HG02840 (cell line): ENCODE measurements around the gene ABCD2.
"Not testable (repeated sequence)": the region's sequence is repeated elsewhere in the genome, so short reads cannot be mapped to it uniquely, and the experiment has no call there.

Experiments used
- ATAC-seq: cut with Tn5 transposase; IDR thresholded peaks from one replicate; pipeline ENCODE4 v1.9.1; 2021; ENCODE audit warnings: mild to moderate bottlenecking, moderate library complexity, moderate number of reproducible peaks; ENCODE audit not compliant: unreplicated experiment, low FRiP score

The ABCD2 gene

DNA sequence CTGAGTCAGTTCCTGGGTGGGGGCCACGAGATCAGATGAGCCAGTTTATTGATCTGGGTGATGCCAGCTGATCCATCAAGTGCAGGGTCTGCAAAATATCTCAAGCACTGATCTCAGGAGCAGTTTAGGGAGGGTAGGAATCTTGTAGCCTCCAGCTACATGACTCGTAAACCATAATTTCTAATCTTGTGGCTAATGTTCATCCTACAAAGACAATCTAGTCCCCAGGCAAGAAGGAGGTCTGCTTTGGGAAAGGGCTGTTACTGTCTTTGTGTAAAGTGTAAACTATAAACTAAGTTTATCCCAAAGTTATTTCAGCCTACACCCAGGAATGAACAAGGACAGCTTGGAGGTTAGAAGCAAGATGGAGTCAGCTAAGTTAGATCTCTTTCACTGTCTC, 75.4 kb downstream of the ABCD2 start:
- not testable (repeated sequence) for ATAC-seq

DNA sequence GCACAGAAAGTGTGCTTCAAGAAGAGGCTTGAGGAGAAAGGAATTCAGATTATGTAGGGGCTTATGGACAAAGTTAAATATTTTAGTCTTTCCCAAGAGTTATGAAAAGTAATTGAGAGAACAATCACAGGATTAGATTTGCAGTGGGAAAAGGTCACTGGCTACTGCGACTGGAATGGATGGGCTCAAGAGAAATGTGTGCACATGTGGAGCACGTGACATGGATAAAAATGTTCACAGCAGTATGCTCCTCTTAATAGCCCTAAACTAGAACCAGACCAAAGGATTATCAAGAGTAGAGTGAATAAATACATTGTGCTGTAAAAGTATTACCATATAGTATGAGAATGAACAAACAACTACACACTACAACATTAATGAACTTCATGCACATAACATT, 78.1 kb downstream of the ABCD2 start:
- ATAC-seq: no peak

DNA sequence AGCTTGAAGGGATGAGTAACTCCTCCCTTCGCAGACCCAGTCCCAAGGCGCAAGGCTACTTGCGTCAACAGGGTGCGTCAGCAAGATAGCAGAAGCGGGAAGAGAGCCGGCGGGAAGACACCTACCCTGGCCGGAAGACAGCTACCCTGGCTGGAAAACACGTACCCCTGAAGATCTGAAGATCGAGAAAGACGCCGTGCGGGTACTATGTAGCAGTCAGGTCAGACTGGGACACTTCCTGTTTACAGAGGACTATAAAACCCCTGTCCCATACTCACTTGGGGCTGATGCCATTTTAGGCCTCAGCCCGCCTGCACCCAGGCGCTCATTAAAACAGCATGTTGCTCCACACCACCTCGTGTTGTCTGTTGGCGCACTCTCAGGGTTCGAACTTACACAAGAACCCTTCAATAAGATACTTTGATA, 80.9 kb downstream of the ABCD2 start:
- no peak for ATAC-seq

DNA sequence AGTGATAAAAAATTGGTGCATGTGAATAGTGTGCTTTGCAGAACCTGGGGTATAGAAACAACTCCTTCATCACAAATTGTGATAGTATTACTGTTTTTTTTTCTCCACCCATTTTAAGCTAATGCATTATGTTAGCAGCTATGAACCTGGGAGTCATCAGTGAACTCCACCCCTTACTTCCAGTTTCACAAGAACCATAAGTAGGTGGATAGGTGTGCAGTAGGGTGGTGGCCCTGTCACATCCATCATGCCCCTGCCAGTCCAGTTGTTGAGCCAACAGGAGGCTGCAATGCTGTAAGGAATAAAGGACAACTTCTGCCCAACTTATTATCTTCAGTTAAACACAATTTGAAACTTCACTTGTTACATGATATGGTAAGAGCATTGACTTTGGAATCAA, 85.7 kb downstream of the ABCD2 start:
- no peak for ATAC-seq

DNA sequence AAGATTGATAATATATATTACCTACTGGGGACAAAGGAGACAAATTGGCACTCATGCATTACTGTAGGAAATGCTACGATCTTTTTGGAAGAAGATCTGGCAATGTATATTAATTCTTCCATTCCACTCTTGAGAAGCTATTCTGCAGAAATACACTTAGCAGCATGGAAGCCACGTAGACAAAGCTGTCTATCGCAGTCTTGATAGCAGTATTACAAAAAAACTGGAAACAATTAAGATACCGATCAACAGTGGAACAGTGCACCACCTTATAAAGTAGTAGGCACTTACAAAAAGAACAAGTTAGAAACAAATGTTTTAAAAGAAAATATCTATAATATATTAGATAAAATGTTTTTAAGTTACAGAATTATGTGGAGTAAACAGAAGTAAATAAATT, 87.2 kb downstream of the ABCD2 start:
- ATAC-seq: no peak

DNA sequence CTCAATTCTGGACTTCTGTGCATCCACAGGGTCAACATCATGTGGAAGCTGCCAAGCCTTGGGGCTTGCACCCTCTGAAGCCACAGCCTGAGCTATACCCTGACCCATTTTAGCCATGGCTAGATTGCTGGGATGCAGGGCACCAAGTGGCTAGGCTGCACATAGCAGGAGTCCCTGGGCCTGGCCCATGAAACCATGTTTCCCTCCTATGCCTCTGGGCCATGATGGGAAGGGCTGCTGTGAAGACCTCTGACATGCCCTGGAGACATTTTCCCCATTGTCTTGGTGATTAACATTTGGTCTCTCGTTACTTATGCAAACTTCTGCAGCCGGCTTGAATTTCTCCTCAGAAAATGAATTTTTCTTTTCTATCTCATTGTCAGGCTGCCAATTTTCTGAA, 92.6 kb downstream of the ABCD2 start:
- no peak for ATAC-seq

DNA sequence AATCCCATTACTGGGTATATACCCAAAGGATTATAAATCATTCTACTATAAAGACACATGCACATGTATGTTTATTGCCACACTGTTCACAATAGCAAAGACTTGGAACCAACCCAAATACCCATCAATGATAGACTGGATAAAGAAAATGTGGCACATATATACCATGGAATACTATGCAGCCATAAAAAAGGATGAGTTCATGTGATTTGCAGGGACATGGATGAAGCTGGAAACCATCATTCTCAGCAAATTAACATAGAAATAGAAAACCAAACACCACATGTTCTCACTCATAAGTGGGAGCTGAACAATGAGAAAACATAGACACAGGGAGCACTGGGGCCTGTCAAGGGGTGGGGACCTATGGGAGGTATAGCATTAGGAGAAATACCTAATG, 97.4 kb downstream of the ABCD2 start:
- ATAC-seq: not testable (repeated sequence)

DNA sequence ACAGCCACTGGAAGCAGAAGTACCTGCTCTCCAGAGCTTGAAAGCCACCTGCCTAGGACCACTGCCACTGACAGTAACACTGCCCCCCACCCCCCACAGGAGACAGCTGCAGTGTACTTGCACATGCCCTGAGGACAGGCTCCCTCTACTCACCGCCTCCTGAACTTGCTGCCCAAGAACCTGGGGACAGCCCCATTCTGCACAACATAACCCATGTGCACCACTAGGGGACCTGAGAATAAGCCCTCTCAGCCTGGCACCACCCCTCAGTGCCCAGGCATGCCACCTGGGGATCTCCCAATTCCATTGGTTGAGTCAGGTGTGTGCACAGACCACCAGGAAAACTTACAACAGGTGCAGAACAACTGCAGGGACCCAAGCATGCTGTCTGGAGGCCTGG, 109.6 kb downstream of the ABCD2 start:
- no peak for ATAC-seq

DNA sequence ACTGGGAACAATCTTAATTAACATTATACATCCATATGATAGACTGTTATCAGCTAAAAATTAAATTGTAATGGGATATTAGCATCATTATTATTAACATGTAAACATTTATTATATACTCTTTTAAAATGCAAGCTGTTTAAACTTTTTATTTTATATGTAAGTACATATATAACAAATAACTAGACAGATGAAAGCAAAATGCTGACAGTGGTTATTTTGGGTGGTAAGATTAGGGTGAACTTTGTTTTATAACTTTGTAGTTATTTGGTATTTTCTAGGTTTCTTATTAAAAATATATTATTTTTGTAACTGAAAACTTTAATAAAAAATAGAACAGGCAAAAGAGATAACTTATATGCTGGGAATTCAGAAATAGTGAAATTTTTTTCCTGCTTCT, 114.0 kb downstream of the ABCD2 start:
- no peak for ATAC-seq

DNA sequence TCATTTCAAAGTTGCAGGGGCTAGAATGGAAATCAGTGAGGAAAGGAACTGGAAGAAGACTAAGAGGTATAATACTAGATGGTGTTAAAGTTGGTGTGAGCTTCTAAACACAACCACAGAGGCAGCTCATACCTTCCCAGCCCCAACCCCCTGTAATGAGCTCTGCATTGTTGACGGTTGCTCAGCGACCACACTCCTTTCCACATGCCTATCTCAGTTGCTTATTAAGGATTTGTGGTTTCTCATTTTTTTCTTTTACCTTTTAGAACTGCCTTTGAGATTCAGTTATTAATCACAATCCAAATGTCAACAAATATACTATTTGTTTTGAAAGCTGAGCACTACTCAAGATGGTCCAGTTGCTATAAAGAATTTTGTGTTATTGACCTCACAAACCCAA, 114.6 kb downstream of the ABCD2 start:
- ATAC-seq: no peak

DNA sequence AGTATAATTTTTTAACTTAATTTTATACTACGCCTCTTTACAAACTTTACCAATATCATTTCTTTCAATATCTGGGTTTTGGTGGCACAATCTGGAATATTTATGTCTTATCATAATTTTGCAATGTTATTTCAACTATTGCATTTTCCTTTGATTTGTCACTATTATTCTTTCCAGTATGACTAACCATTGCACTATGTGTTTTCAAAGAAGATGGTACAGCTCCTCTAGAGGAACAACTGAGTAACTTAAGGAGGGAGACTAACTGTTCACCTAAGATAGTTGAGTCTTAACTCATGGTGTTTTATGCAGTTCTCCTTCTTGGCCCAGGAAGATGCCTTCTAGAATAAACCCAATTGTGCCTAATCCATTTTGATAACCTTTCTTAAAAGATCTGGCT, 116.2 kb downstream of the ABCD2 start:
- ATAC-seq: no peak

DNA sequence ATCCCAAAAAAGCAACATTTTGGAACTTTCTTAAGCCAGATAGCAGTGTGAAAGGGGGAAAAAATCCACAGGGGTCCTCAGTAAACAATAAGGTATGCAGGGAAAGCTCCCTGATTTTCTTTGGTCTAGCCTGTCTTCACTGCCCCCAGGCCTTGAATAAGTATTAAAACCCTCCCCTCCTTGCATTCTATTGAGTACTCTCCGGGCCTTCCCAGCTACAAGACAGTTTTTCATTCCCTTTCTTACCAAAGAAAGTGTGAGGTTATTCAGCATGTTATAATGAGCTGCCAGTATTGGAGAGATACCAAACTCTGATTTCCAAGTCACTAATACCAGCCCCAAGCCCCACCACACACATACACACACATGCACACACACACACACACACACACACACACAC, 116.9 kb downstream of the ABCD2 start:
- no peak for ATAC-seq
